ENCODE measurements around the gene LEFTY1.
"Not testable (repeated sequence)": the region's sequence is repeated elsewhere in the genome, so short reads cannot be mapped to it uniquely, and the experiment has no call there.

The LEFTY1 gene, protein sequence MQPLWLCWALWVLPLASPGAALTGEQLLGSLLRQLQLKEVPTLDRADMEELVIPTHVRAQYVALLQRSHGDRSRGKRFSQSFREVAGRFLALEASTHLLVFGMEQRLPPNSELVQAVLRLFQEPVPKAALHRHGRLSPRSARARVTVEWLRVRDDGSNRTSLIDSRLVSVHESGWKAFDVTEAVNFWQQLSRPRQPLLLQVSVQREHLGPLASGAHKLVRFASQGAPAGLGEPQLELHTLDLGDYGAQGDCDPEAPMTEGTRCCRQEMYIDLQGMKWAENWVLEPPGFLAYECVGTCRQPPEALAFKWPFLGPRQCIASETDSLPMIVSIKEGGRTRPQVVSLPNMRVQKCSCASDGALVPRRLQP

DNA sequence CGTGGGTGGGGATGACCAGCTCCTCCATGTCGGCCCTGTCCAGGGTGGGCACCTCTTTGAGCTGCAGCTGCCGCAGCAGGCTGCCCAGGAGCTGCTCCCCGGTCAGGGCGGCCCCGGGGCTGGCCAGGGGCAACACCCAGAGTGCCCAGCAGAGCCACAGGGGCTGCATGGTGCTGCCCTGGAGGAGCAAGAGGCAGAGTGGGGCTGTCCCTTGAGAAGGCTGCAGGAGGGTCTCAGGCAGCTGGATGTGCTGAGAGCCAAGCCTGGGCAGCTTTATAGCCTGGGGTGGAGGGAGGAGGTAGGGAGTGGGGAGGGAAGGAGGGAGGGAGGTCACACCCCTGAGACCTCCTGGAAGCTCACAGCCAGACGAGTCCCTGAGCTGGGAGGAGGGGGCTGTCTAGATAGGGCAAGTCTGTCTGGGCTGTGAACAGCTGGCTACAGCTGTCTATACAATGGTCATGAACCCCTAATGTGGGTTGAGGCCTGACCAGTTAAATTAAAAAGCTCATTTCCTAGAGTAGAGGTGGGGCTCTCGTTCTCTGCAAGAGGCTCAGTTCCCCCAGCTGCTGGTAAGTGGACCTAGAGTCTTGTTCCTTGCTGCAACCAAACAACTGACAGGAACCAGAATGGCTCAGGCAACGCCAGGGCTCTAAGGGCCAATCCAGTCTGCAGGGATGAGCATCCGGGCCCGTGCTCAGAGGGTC lies at the start of gene LEFTY1:
LEFTY1 (minus strand) TSS at position 249 of the 704 bp plus-strand sequence; CDS start at position 169, 80 bp downstream.
- DNase-seq, result no peak

GRCh38 chr1:225937048-225937968 lies 48.4 kb upstream of the LEFTY1 start:
- DNase-seq, result no peak

DNA sequence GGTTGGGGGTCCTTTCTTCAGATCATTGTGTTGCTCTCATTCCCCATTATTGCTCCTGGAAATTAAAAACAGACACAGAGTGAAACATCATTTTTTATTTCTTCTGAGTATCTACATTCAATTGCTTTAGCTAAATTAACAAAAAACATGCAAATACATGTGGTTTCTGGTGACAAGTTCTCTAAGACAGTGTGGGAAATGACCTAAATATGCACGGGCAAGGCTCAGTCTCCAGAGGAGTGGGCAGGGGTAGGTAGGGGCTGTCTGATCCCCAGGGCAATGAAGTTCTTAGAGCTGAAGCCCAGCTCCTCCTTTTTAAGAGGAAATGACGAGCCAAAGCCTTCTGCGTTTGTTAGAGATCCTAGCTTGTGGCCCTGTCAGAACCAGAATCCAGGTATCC lies 47.6 kb upstream of the LEFTY1 start:
- DNase-seq, result no peak

DNA sequence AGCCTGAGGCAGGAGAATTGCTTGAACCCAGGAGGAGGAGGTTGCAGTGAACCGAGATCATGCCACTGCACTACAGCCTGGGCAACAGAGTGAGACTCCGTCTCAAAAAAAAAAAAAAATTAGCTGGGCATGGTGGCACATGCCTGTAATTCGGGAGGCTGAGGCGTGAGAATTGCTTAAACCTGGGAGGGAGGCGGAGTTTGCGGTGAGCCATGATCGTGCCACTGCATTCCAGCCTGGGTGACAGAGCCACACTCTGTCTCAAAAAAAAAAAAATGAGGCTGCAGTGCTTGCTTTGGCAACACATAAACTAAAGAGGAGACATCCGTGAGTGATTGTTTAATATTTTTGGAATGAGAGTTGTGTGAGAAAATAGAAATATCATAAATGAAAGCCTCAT lies 47.1 kb upstream of the LEFTY1 start:
- not testable (repeated sequence) for DNase-seq

DNA sequence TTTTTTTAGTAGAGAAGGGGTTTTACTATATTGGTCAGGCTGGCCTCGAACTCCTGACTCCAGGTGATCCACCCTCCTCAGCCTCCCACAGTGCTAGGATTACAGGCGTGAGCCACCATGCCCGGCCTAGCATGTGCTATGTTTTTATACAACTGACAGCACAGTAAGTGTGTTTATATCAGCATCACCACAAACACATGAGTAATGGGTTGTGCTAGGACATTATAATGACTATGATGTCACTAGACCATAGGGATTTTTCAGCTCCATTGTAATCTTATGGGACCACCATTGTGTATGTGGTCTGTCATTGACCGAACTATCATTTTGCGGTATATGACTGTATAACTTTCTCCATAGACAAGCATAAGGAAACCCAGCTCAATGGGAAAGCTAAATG lies 45.8 kb upstream of the LEFTY1 start:
- no peak for DNase-seq

DNA sequence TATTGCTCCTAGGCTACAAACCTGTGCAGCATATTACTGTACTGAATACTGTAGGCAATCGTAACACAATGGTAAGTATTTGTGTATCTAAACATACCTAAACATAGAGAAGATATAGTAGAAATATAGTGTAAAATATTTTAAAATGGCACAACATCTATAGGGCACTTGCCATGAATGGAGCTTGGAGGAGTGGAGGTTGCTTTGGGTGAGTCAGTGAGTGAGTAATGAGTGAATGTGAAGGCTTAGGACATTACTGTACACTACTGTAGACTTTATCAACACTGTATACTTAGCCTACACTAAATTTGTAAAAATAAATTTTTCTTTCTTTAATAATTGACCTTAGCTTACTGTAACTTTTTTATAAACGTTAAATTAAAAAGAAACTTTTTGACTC lies 44.1 kb upstream of the LEFTY1 start:
- no peak for DNase-seq

DNA sequence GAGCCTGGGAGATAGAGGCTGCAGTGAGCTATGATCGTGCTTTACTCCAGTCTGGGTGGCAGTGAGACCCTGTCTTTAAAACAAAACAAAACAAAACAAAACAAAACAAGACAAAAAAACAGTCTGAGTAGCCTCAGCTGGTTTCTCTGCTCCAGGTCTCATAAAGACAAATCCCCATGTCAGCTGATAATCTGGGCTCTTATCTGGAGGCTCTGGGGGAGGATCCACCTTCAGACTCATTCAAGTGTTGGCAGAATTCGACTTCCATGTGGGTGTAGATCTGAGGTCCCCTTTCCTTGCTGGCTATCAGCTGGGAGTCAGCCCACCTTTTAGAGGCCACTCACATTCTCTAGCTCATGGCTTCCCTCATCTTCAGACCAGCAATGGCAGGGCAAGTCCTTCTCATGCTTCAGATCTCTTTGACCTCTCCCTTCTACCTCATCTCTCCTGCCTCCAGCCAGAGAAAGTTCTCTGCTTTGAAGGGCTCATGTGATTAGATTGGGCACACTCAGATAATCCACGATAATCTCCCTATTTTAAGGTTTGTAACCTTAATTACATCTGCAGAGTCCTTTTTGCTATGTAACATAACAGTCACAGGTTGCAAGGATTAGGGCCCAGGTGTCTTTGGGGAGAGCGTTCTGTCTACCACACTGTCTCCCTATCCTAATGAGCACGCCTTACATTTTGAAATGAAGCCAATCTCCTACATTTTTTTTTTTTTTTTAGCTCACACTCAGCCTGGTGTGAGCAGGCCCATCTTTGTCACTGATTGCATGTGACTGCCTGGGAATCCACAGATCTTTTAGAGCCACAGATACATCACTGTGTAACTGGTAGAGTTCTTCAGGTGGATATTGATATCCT lies 42.6 kb upstream of the LEFTY1 start:
- no peak for DNase-seq

- DNase-seq, result no peak
Observed at GRCh38 chr1:225930566-225930965, 41.6 kb upstream of the LEFTY1 start.

- not testable (repeated sequence) for DNase-seq
Observed at GRCh38 chr1:225929462-225929861, 40.5 kb upstream of the LEFTY1 start.

GRCh38 chr1:225928186-225929175 lies 39.5 kb upstream of the LEFTY1 start:
- DNase-seq, result peak; percentile 22

- DNase-seq, result no peak
Observed at GRCh38 chr1:225926551-225927113, 37.7 kb upstream of the LEFTY1 start.

GRCh38 chr1:225923692-225924555 lies 35.0 kb upstream of the LEFTY1 start, which contains the start of gene PYCR2:
Gene PYCR2 (minus strand): TSS chr1:225924250. CDS start chr1:225924110, 140 bp downstream.
- peak; percentile 96 for DNase-seq

- DNase-seq, result no peak
Observed at GRCh38 chr1:225923381-225923691, 34.4 kb upstream of the LEFTY1 start.

GRCh38 chr1:225921734-225922709 lies 33.1 kb upstream of the LEFTY1 start:
- DNase-seq, result no peak

GRCh38 chr1:225919906-225920305 lies 31.0 kb upstream of the LEFTY1 start:
- no peak for DNase-seq

DNA sequence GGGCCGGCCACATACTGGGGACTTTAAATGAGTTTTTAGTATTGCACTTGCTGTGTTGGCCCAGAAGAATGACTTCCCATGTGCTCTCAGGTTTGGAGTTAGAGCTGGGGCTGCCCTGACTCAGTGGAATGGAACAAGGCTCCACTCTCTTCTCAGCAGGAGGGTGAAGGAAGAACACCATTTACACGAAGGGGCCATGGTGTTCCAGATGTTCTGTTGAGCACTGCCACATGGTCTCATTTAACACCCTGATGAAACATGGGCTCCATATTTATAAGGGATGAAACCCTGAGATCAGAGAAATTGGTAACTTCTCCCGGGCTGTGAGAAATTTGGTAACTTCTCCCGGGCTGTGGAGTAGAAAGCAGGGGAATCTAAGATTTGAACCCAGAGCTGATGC lies 29.3 kb upstream of the LEFTY1 start:
- no peak for DNase-seq

DNA sequence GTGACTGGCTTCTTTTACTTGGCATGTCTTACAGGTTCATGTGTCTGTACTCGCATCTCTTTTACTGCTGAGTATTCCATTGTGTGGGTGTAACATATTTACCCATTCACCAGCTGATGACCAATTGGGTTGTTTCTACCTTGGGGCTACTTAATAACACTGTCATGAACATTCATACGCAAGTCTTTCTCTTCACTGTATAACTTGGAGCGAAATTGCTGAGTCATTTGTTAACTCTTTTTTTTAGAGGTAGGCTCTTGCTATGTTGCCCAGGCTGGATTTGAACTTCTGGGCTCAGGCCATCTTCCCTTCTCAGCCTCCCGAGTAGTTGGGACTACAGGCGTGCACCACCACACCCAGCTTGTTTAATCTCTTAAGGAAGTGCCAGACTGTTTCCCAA lies 28.6 kb upstream of the LEFTY1 start:
- no peak for DNase-seq

- no peak for DNase-seq
Observed at GRCh38 chr1:225917101-225917500, 28.2 kb upstream of the LEFTY1 start.
